GM04503 (cell line): ENCODE measurements around the gene SIRT5.

ENCODE experiments used
- DNase-seq: peaks from one replicate; pipeline ENCODE4 v3.0.0-alpha.2; 2012; ENCODE audit warnings: low read depth

SIRT5 gene

DNA sequence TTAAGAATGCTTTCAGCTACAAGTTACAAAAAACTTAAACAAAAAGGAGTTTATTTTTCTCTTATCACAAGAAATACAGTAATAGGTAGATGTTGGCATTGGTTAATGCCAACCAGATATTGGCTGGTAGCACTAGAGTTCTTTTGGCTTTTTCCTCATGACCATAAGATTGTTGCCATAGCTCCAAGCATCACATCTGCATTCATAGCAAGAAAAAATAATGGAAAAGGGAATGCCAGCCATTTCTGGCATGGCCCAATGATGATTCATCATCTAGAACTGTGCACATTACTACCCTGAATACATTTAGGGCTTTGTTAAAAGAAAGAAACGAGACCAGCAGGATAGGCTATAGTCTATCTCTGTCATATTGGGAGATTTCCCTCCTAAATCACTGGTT lies 20.8 kb upstream of the SIRT5 start:
- DNase-seq, result no peak

GRCh38 chr6:13554929-13555333 lies 19.5 kb upstream of the SIRT5 start:
- no peak for DNase-seq

DNA sequence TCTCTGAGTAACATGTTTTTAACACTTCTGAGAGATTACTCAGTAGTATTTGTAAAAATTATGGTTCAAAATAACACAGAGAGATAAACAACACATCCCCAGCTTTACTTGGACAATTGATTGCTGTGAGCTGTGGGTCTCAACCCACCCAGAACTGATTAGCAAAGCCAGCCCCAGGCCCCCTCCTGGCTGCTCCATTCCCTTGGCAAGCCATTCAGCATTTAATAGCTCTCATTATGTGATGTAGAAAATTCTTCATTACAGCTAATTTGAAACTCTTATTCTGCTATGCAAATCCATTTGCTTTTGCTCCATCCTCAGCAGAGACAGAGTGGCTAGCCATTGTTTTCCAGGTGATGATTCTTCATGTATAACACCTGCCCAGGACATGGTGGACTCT lies 16.6 kb upstream of the SIRT5 start:
- no peak for DNase-seq

DNA sequence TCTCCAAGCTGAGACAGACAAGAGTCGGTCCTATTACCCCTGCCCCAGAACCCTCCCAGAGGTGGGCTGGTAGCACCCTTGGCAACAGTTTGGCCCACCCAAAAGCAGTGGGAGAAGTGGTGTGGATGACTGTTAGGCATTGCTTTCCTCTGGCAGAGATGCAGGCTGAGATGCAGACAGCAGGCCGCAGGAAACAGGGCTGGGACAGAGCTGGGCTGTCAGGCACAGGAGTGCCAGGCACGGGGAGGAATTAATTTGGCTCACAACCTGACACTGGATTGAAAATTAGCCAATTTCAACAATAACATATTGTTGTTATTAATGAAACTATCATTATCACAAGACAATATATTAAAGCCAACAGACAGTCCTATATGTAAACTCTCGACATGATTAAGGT lies 15.7 kb upstream of the SIRT5 start:
- DNase-seq, result no peak

GRCh38 chr6:13559251-13559650 lies 15.2 kb upstream of the SIRT5 start:
- no peak for DNase-seq

GRCh38 chr6:13559968-13560650 lies 14.3 kb upstream of the SIRT5 start:
- no peak for DNase-seq

GRCh38 chr6:13560651-13561044 lies 13.8 kb upstream of the SIRT5 start:
- no peak for DNase-seq

- DNase-seq, result no peak
These were observed 12.7 kb upstream of the SIRT5 start for GRCh38 chr6:13561624-13562267.

DNA sequence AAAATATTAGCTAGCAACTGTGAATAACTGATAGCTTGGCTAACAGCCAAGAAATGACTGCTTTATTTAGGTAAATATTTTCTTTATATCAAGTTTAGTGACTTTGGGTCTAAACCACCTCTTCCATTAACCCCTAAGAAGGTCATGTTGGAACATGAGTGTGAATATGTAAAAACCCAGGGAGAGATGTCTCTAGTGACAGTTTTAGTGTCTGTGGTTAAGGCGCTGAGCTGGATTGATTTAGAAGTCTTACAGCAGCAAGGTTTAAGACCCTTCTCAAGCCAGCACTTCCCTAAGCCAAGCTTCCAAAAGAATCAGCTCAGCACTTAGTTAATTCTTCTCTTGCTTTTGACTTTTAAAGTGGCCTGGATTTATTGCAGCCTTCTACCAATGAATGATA lies 11.4 kb upstream of the SIRT5 start:
- no peak for DNase-seq

DNA sequence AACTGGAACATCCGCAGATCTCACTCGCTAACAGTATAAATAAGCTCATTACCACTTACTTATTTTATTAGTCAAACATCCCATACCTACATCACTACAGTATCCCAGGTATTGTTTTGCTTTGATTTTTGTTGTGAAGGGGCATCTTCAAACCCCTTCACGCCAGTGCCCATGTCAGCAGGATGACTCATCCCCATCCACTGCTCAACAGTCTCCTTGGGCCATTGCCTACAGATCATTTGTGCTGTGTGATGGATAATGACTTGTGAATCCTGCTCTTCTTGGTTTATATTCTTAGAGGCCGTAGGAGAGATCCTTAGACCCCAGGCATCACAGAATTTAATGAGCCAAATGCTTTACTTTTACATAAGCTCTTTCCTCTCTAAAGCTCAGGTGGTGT lies 8.5 kb upstream of the SIRT5 start:
- no peak for DNase-seq

GRCh38 chr6:13566500-13566899 lies 7.9 kb upstream of the SIRT5 start:
- no peak for DNase-seq

DNA sequence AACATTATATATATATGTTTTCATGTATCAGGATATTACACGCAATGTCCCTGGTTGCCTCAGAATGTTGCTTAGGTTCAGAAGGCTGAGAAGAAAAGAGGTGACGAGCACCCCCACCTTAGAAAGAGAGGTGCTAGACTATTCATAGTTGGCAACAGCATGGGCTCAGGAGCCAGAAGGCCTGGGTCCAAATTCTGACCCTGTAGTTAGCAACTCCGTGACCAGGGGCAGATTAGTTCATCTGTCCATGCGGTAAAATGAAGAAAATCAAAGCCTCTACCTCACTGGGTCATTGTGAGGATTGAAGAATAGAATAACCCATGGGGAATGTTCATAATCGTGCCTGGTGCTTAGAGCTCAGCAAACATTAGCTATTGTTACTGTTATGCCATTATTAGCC lies 5.4 kb upstream of the SIRT5 start:
- DNase-seq, result no peak

DNA sequence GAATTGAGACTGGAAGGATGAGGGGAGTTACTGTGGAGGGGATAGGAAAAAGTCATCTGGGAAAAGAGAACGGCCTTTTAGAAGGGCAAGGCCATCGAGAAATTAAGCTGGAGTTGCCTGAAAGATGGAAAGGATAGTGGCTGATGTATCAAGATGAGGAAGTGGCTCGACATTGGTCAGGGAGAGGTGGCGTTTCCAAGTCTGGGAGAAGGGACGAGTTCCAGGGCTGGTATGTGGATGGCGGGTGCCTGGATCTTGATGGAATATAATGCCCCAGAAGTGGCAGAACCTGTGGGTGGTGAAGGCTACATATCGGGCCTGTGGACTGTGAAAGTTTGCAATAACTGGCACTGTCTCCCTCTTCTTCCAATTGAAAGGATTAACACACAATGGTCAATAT lies 2.2 kb upstream of the SIRT5 start:
- no peak for DNase-seq

DNA sequence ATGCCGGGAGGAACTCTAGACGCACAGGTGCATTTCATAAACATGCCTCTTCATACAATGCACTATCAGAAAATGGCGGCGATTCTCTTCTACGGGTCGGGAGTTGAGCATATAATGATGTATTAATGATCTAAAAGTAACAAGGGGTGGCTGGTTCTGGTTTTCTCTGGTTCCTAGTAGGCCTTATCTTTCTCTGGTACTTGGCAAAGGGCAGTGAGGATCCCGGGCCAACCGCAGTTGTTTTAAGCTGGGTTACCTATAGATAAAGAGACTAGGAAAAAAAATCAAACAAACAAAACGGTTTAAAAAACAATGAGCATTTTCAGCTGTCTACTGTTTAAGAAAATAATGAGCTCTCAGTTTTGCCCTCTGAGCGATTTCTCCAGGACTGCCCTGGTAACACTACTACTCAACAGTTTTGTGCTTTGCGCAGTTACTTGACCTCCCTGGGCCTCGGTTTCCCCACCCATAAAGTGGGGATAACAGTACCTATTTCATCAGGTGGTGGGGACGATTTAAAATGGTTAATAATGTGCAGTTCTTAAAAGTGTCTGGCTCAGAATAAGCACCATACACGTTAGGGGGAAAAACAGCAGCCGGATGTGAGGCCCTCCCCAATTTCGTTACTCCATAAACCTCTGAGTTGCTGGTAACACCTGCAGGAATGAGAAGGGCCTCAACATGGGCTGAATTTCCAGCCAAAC lies 1.3 kb upstream of the SIRT5 start:
- DNase-seq, result no peak

- no peak for DNase-seq
These were observed 711 bp upstream of the SIRT5 start for GRCh38 chr6:13573669-13574110.

DNA sequence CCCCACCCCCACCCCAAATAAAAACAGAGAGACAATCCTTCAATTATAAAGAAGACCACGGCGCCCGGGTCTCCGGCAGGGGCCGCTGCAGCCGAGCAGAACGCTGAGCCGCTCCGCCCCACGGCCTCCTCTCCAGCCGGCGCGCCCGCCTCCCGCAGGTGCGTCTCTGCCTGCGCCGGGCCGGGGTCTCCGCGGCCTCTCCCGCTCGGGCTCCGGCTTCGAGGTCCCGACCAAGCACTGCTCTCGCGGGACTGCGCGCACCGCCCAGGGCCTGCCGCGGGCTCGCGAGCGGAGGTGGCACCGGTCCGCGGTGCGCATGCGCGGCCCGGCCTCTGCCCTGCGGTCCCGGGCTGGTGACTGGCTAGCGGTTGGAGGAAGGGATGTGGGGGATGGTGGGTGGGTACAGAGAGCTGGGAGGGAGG lies 241 bp upstream of the SIRT5 start:
- peak; percentile 39 for DNase-seq

- DNase-seq, result no peak
These were observed 975 bp downstream of the SIRT5 start for GRCh38 chr6:13575377-13575775.

DNA sequence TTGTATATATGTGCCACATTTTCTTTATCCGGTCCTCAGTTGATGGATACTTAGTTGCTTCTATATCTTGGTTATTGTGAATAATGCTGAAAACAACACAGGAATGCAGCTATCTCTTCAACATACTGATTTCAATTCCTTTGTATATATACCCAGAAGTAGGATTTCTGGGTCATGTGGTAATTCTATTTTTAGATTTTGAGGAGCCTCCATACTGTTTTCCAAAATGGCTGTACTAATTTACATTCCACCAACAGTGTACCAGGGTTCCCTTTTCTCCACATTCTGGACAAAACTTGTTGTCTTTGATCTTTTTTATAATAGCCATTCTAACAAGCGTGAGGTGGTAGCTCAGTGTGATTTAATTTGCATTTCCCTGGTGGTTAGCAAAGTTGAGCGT lies 1.6 kb downstream of the SIRT5 start:
- no peak for DNase-seq

DNA sequence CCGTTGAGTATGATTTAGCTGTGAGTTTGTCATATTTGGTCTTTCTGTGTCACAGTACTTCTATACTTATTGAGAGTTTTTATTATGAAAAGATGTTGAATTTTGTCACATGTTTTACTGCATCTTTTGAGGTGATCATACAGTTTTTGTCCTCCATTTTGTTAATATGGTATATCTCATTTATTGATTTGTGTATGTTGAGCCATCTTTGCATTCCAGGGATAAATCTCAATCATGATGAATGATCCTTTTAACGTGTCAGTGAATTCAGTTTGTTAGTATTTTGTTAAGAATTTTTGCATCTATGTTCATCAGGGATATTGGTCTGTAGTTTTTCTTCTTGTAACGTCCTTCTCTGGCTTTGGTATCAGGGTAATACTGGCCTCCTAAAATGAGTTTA lies 3.5 kb downstream of the SIRT5 start:
- no peak for DNase-seq

DNA sequence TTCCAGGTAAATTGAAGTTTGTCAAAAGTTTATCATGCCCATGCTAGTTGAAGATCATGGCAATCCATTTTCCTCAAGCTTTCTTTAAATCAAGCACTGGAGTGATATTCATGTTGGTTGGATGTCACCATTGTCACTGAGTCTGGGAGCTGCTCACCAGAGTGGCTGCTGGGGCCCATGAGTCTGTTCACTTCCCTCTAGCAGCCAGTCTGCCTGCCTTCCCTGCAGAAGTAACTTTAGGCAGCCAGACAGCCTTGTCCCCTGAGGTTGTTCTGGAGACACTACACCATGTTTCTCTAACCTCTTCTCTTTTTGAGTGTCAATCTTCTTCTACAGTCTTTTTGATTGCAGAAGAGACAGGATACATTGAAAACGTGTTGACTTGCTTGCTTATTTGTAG lies 5.5 kb downstream of the SIRT5 start:
- no peak for DNase-seq

DNA sequence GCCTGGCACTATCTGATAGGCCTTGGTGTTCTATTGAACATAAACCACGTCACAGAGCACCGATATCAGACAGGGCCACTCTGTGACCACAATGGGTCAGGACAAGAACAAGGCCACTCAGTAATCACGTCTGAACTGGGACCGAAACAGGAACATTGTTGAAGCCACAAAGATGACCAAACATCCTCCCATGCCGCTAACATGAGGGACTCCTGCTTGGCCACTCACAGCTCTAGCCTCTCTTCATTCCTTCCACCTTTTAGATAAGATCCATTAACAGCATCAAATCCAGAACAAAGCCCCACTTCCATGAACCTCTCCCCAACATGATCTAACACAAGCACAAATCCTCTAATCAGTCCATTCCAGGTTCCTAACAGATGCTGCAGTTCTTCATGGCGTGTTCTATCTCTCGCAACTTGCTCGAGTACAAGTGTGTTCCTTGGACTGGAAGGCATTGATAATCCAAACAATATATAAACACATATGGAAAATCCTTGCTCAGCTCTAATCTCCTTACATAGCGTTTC lies 7.4 kb downstream of the SIRT5 start:
- DNase-seq, result no peak

GRCh38 chr6:13586603-13587542 lies 12.5 kb downstream of the SIRT5 start:
- DNase-seq, result peak; percentile 31
